ENCODE results near the gene KANSL1. TPM values are rescaled to one million over a fixed set of nuclear protein-coding genes. Genes with fewer than 3 reads are reported as not detected.
"Not testable (repeated sequence)": the region's sequence is repeated elsewhere in the genome, so short reads cannot be mapped to it uniquely, and the experiment has no call there.

The KANSL1 gene
- total and polyA plus RNA-seq, 2 of the 4 experiments (the other 2 are of a cell fraction) = 19.1 to 49.6 TPM

GRCh38 chr17:46111236-46111635 is 82.0 kb downstream of the KANSL1 start:
- H2BK120ac ChIP-seq (ENCODE audit: low read depth, low read length); dilution Hi-C loops (cut with HindIII; ENCODE audit: low sequenced_read_pairs, unreplicated experiment); ATAC-seq (ENCODE audit: low read depth); H3K27me3 ChIP-seq (ENCODE audit: control insufficient read depth, insufficient read depth, low read length); H3K4me1 ChIP-seq (ENCODE audit: control insufficient read depth, insufficient read depth, low read length); in situ Hi-C loops (cut with MboI; ENCODE audit: low sequenced_read_pairs); H2AK5ac ChIP-seq (ENCODE audit: low read depth, low read length); H3K23ac ChIP-seq (ENCODE audit: low read depth, low read length); H2AFZ ChIP-seq (replicated peaks; ENCODE audit: low read length, poor library complexity); intact Hi-C loops (cut with micrococcal nuclease); H3K56ac ChIP-seq (ENCODE audit: extremely low read depth, insufficient read depth, low read length); H3K4me2 ChIP-seq (ENCODE audit: low read depth, low read length); H3K9ac ChIP-seq (ENCODE audit: low read depth, low read length); H3K4ac ChIP-seq (ENCODE audit: low read depth, low read length); H2BK20ac ChIP-seq (ENCODE audit: low read depth, low read length); H3K27ac ChIP-seq (ENCODE audit: insufficient read depth, low read length); H3K36me3 ChIP-seq (ENCODE audit: control insufficient read depth, insufficient read depth, low read length); H3K14ac ChIP-seq (replicated peaks; ENCODE audit: low read depth, low read length); DNase-seq; H4K91ac ChIP-seq (ENCODE audit: insufficient read depth, low read depth, low read length); H4K8ac ChIP-seq (ENCODE audit: low read depth in 2 of 2, low read length in 2 of 2); H2BK5ac ChIP-seq (ENCODE audit: low read depth, low read length, poor library complexity, severe bottlenecking); BruUV-seq (replicated peaks); H3K4me3 ChIP-seq (ENCODE audit: insufficient read depth, low read depth, low read length); H3K18ac ChIP-seq (ENCODE audit: low read depth, low read length); H3K9me3 ChIP-seq (ENCODE audit: control insufficient read depth, insufficient read depth, low read length); H2AK9ac ChIP-seq (replicated peaks; ENCODE audit: low read depth, low read length, poor library complexity); CTCF ChIA-PET; H4K5ac ChIP-seq (ENCODE audit: low read depth, low read length); POLR2A ChIA-PET (ENCODE audit: unreplicated experiment); H2BK15ac ChIP-seq (ENCODE audit: low read depth, low read length): not testable (repeated sequence)
- peaks cover 24 to 86% of the 10 kb centered on the region in 2 experiments for H3K79me1 ChIP-seq (ENCODE audit: low read depth in 1 of 2, low read length in 2 of 2)
- H3K9me1 ChIP-seq (ENCODE audit: insufficient read depth, low read length) = peaks cover 22% of the 10 kb centered on the region
- H4K20me1 ChIP-seq (ENCODE audit: insufficient read depth, low read length) = peaks cover 96% of the 10 kb centered on the region
- 100% methylated on average over 1 of the region's 11 CpGs; no CpG with 5 or more reads in 1 of the 2 experiments for WGBS, 2 experiments (ENCODE audit: extremely low coverage in 2 of 2, insufficient read length in 1 of 2)

All from IMR-90 (cell line).